Prostate gland (tissue), 2 donors: Measurements from ENCODE around the gene VAMP2.

Source experiments
- CTCF ChIP-seq, 4 experiments: fragments of 200-600 bp in 2 of 4; fragments of 450-650 bp in 2 of 4; sonication (generic) in 2 of 4; IDR thresholded peaks; 1 replicate in 3 of 4; 2 replicates in 1 of 4; pipeline ENCODE4 v1.5.1; 2016 to 2019; ENCODE audit warnings: antibody characterized with exemption in 4 of 4, mild to moderate bottlenecking in 2 of 4, moderate library complexity in 2 of 4
- POLR2A ChIP-seq: fragments of 450-650 bp; IDR thresholded peaks from one replicate; pipeline ENCODE4 v1.6.1; 2016; ENCODE audit warnings: antibody characterized with exemption, mild to moderate bottlenecking
- POLR2AphosphoS5 ChIP-seq: sonication (generic); formaldehyde crosslinking; IDR thresholded peaks from one replicate; pipeline ENCODE4 v1.6.1; 2017; ENCODE audit warnings: antibody characterized with exemption

- TF ChIP-seq CTCF (IDR thresholded peaks at IDR 0.05): no peak
- TF ChIP-seq POLR2AphosphoS5: no peak
- no peak for TF ChIP-seq POLR2A
Measured at GRCh38 chr17:8146381-8147140, 16.2 kb downstream of the VAMP2 start.
